ENCODE measurements around the gene ASXL2. TPM values are rescaled to one million over a fixed set of nuclear protein-coding genes. Genes with fewer than 3 reads are reported as not detected.

The ASXL2 gene
- total and polyA plus RNA-seq, 2 of the 13 experiments (the other 11 are each of a cell fraction or from before 2014, with no cell fraction given), result 12.1 to 19.2 TPM

DNA sequence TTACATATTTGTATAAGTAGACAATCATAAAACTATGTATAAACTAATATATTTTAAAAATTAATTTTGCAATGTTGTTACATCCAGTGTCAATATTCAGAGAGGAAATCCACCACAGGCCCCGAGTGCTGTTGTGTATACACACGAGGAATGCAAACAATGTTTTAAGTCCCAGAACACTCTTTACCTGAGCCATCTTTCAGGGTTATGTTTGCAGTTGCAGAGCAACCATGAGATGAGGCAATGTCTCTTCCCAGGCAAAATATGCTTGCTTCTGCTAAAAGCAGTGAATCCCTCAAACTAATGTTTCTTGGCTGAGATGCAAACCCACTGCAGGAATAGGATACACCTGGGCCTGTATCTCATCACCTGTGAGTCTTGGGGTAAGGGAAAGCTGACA, 91.3 kb downstream of the ASXL2 start:
- H3K27ac ChIP-seq (ENCODE audit: extremely low read length, insufficient read depth, low read length), result peak overlapping the region; percentile 60
- in situ Hi-C loops (cut with HindIII; ENCODE audit: extremely low pct_ligation_motif_present, low pct_unique_long_range_greater_than_20kb), result no loop called here
- no peaks in the 10 kb centered on the region for H3K27me3 ChIP-seq (ENCODE audit: control insufficient read depth in 1 of 2, insufficient read depth in 2 of 2, low read length in 2 of 2)
- DNase-seq (ENCODE audit: low spot score) (peak; percentile 93), ATAC-seq (peak; percentile 100), FAIRE-seq (peak; percentile 96)
- intact Hi-C loops (cut with micrococcal nuclease; ENCODE audit: unreplicated experiment), result no loop called here
- no TSS peak for BruUV-seq (replicated peaks)
- H3K9me3 ChIP-seq (ENCODE audit: low read length), result no peaks in the 10 kb centered on the region
- peaks cover 2 to 34% of the 10 kb centered on the region in 2 experiments for H3K36me3 ChIP-seq (replicated peaks in 1 of 2; ENCODE audit: control insufficient read depth in 1 of 2, insufficient read depth in 2 of 2, low read length in 2 of 2)
- no peak overlapping the region for H2AFZ ChIP-seq (ENCODE audit: low read length)
- peak overlapping the region; percentile 34 for H3K4me2 ChIP-seq (ENCODE audit: low read depth, low read length)
- H3K4me1 ChIP-seq (ENCODE audit: insufficient read depth, low read length), result peaks cover 40% of the 10 kb centered on the region
- ChIA-PET CTCF (ENCODE audit: low intra/inter-chr PET ratio, low total read pairs) (no interaction called here), POLR2A (no interaction called here)
- no peak overlapping the region for H3K9ac ChIP-seq (ENCODE audit: insufficient read depth, low read depth, low read length)
- H4K20me1 ChIP-seq (ENCODE audit: insufficient read depth, low read length), result peaks cover 4% of the 10 kb centered on the region
- H3K79me2 ChIP-seq (ENCODE audit: insufficient read depth, low read length), result peaks cover 6% of the 10 kb centered on the region
- WGBS (ENCODE audit: low lambda C conversion rate), result 0% methylated on average over 2 of the region's 2 CpGs
- no peak overlapping the region; a peak in 1 of 6 replicates for H3K4me3 ChIP-seq (replicated peaks in 1 of 3; ENCODE audit: insufficient read depth in 1 of 3, low read depth in 2 of 3, low read length in 3 of 3)
- TF ChIP-seq ZNF564 (CRISPR knock-in tag; IDR thresholded peaks at IDR 0.05) (no peak), WIZ (CRISPR knock-in tag; IDR thresholded peaks at IDR 0.05) (no peak), ZNF281 (CRISPR knock-in tag; IDR thresholded peaks at IDR 0.05; ENCODE audit: borderline replicate concordance) (no peak; the same call in 1 of the 2 replicates), MIER2 (CRISPR knock-in tag; IDR thresholded peaks at IDR 0.05) (peak; percentile 46; the same call in 1 of the 2 replicates), ZNF331 (CRISPR knock-in tag; IDR thresholded peaks at IDR 0.05) (peak; percentile 91), SP5 (CRISPR knock-in tag; IDR thresholded peaks at IDR 0.05; ENCODE audit: borderline replicate concordance, low read depth) (peak; percentile 37; the same call in 1 of the 2 replicates), ZSCAN25 (CRISPR knock-in tag; IDR thresholded peaks at IDR 0.05) (no peak)
- TF ChIP-seq, protein P1, sequence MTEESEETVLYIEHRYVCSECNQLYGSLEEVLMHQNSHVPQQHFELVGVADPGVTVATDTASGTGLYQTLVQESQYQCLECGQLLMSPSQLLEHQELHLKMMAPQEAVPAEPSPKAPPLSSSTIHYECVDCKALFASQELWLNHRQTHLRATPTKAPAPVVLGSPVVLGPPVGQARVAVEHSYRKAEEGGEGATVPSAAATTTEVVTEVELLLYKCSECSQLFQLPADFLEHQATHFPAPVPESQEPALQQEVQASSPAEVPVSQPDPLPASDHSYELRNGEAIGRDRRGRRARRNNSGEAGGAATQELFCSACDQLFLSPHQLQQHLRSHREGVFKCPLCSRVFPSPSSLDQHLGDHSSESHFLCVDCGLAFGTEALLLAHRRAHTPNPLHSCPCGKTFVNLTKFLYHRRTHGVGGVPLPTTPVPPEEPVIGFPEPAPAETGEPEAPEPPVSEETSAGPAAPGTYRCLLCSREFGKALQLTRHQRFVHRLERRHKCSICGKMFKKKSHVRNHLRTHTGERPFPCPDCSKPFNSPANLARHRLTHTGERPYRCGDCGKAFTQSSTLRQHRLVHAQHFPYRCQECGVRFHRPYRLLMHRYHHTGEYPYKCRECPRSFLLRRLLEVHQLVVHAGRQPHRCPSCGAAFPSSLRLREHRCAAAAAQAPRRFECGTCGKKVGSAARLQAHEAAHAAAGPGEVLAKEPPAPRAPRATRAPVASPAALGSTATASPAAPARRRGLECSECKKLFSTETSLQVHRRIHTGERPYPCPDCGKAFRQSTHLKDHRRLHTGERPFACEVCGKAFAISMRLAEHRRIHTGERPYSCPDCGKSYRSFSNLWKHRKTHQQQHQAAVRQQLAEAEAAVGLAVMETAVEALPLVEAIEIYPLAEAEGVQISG (CRISPR knock-in tag; IDR thresholded peaks at IDR 0.05), result peak; percentile 43; the same call in 1 of the 2 replicates
- TF ChIP-seq, protein P2, sequence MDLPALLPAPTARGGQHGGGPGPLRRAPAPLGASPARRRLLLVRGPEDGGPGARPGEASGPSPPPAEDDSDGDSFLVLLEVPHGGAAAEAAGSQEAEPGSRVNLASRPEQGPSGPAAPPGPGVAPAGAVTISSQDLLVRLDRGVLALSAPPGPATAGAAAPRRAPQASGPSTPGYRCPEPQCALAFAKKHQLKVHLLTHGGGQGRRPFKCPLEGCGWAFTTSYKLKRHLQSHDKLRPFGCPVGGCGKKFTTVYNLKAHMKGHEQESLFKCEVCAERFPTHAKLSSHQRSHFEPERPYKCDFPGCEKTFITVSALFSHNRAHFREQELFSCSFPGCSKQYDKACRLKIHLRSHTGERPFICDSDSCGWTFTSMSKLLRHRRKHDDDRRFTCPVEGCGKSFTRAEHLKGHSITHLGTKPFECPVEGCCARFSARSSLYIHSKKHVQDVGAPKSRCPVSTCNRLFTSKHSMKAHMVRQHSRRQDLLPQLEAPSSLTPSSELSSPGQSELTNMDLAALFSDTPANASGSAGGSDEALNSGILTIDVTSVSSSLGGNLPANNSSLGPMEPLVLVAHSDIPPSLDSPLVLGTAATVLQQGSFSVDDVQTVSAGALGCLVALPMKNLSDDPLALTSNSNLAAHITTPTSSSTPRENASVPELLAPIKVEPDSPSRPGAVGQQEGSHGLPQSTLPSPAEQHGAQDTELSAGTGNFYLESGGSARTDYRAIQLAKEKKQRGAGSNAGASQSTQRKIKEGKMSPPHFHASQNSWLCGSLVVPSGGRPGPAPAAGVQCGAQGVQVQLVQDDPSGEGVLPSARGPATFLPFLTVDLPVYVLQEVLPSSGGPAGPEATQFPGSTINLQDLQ (CRISPR knock-in tag; IDR thresholded peaks at IDR 0.05), result no peak
